ENCODE data around the gene KIF1A.

KIF1A gene

DNA sequence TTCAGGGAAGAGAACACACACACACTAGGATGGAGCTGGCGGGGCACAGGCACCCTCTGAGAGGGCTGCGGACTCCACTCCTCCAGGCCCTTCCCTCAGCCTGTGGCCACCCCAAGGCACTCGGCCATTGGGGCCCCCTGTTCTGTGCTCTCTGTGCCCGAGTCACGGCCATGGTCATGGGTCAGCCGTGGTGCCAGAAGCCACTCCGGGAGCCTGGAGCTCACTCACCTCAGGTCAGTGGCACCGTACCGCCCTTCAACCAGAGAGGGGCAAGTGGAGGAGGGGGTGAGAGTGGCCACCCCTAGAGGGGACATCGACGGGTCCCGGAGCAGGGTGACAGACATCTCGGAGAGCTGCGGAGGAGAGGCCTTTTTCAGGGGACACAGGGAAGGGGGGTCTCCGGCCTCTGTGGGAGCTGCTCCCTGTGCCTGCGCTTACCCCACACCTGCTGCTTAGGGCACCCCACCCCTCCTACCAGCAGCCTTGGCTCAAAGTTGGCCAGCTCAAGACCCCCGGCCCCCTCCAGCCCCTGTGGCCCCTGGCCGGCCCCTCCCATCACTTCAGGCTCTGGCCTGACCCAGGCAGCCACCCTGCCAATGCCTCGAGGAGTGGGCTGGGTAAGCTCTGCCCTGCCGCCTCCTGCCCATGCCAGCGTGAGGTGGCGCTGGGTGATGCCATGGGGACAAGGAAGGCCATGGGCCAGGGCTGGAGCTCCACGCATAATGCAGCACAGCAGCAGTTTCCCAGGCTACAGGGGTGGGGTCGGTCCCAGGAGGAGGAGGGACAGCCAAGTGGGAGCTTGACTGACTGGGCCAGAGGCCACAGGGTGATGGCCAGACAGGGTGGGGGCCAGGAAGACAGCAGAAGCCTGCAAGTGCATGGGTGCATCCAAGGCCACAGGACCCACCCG lies 99.1 kb downstream of the KIF1A start:
- H2AFZ ChIP-seq (ENCODE audit: low read length, unreplicated experiment), result no peak overlapping the region
- no peaks in the 10 kb centered on the region for H3K36me3 ChIP-seq (ENCODE audit: insufficient read depth, low read length)
- H3K79me2 ChIP-seq (ENCODE audit: control insufficient read depth, insufficient read depth, low read length, unreplicated experiment), result no peaks in the 10 kb centered on the region
- no peak overlapping the region for H3K27ac ChIP-seq (ENCODE audit: low read depth, low read length)
- H3K4me1 ChIP-seq (ENCODE audit: control insufficient read depth, insufficient read depth, low read length, unreplicated experiment), result no peaks in the 10 kb centered on the region
- peaks cover 17% of the 10 kb centered on the region; the same call in 1 of the 2 replicates for H3K27me3 ChIP-seq (ENCODE audit: insufficient read depth, low read length)
- H3K4me3 ChIP-seq (ENCODE audit: low read depth, low read length), result no peak overlapping the region

DNA sequence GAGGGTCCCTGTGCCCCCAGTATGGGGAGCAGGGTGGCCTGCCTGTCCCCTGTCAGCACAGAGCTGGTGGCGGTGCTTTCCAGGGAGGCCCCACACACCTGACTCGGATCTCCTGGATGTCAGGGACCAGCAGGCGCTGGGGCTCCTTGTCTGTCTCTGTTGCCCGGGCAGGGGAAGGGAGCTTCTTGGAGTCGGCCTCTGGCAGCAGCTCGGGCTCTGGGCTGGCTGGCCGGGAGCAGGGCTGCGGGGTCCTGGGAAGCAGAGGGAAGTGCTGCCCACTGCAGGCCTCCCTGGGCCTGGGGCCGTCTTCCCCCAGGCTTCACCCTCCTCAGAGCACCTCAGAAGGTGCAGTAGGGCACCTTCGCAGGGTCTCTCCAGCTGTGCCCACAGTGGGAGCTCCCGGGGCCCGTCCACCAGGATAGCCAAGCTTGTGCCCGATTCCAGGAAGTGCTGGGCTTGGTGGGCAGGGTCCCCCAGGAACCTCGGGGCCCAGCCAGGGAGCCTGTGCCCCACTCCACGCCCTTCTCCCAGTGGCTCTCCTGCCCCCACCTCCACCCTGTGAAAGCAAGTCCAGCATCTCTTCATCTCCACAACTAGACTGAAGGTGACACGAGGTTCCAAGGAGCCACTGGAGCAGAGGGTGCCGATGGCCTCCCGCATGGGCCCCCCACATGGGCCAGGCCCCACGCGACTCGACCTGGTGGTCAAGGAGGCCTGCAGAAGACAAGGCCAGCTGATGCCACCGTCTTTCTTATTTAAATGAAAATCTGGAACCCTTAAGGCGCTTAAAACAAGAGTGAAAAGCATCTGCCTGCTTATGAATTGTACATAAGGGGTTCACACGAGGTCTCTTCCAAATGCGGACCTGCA lies 100.1 kb downstream of the KIF1A start:
- Histone ChIP-seq H3K36me3 (ENCODE audit: insufficient read depth, low read length) (no peaks in the 10 kb centered on the region), H3K27me3 (ENCODE audit: insufficient read depth, low read length) (peaks cover 26% of the 10 kb centered on the region; the same call in 1 of the 2 replicates), H2AFZ (ENCODE audit: low read length, unreplicated experiment) (no peak overlapping the region), H3K4me3 (ENCODE audit: low read depth, low read length) (no peak overlapping the region), H3K79me2 (ENCODE audit: control insufficient read depth, insufficient read depth, low read length, unreplicated experiment) (no peaks in the 10 kb centered on the region), H3K4me1 (ENCODE audit: control insufficient read depth, insufficient read depth, low read length, unreplicated experiment) (no peaks in the 10 kb centered on the region), H3K27ac (ENCODE audit: low read depth, low read length) (no peak overlapping the region)

DNA sequence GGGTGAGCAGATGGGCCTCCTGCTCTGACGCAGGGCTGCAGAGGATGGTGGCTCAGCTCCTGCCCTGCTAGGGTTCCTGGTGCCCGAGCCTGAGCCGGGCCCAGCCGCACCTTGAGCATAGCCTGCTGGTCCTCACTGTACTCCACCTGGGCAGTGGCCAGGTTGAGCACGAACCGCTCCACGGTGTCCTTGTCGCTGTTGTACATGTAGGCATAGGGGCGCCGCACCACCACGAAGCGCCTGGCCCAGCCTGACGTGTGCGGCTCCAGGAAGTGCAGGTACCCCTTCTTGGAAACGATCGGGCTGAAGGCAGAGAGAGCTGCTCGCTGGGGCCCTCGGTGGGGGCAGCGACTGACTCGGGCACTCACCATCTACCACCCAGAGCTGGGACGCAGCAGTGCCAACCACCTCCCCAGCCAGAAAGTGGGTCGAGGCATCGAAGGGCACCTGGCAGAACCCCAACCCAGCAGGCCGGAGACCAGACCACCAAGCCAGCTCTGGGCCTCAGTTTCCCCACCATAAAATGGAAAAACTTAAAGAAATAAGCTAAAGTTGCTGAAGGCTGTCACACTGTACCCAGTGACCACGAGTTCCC lies 101.0 kb downstream of the KIF1A start:
- H3K27ac ChIP-seq (ENCODE audit: low read depth, low read length), result no peak overlapping the region
- H3K27me3 ChIP-seq (ENCODE audit: insufficient read depth, low read length), result peaks cover 35% of the 10 kb centered on the region; the same call in 1 of the 2 replicates
- H3K4me3 ChIP-seq (ENCODE audit: low read depth, low read length), result no peak overlapping the region
- no peaks in the 10 kb centered on the region for H3K79me2 ChIP-seq (ENCODE audit: control insufficient read depth, insufficient read depth, low read length, unreplicated experiment)
- H2AFZ ChIP-seq (ENCODE audit: low read length, unreplicated experiment), result no peak overlapping the region
- no peaks in the 10 kb centered on the region for H3K4me1 ChIP-seq (ENCODE audit: control insufficient read depth, insufficient read depth, low read length, unreplicated experiment)
- H3K36me3 ChIP-seq (ENCODE audit: insufficient read depth, low read length), result no peaks in the 10 kb centered on the region

DNA sequence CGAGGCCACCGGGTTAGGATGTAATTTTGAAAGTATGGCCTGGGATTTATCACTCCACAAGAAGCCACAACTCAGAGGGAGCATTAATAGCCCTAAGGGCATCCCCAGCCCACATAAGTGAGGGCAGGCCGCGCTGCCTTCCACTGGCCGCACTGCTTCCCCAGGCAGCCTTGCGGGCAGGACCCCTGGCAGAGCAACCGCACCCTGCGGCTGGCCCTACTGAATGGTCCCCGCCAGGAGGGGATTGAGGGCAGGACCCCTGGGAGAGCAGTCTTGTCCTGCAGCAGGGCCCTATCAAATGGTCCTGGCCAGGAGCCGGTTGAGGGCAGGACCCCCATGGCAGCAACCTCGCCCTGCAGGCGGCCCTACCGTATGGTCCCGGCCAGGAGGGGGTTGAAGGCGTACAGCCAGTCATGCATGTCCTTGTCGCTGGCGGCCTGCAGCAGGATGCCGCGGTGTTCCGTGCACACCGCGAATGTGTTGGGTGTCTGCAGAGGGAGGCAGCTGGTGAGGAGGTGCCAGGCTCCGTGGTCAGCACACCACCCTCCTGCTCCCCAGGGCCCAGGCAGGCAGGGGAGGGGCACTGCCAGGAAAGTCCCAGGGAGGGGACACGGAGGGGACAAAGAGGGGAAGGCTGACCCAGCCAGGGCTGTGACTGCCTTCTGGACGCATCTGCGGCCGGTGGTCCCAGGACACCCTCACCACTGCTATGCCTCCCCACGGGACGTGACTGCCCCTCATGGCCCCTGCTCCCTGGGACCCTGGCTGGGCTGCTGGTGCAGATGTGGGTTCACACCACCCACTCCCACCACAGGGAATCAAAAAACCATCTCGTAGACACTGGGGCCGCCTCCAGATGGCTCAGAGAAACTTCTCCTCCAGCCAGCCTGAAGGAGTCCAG lies 102.1 kb downstream of the KIF1A start:
- Histone ChIP-seq H3K79me2 (ENCODE audit: control insufficient read depth, insufficient read depth, low read length, unreplicated experiment) (no peaks in the 10 kb centered on the region), H3K27ac (ENCODE audit: low read depth, low read length) (no peak overlapping the region), H3K4me3 (ENCODE audit: low read depth, low read length) (no peak overlapping the region), H2AFZ (ENCODE audit: low read length, unreplicated experiment) (no peak overlapping the region), H3K36me3 (ENCODE audit: insufficient read depth, low read length) (no peaks in the 10 kb centered on the region), H3K27me3 (ENCODE audit: insufficient read depth, low read length) (peaks cover 35% of the 10 kb centered on the region; the same call in 1 of the 2 replicates), H3K4me1 (ENCODE audit: control insufficient read depth, insufficient read depth, low read length, unreplicated experiment) (no peaks in the 10 kb centered on the region)

DNA sequence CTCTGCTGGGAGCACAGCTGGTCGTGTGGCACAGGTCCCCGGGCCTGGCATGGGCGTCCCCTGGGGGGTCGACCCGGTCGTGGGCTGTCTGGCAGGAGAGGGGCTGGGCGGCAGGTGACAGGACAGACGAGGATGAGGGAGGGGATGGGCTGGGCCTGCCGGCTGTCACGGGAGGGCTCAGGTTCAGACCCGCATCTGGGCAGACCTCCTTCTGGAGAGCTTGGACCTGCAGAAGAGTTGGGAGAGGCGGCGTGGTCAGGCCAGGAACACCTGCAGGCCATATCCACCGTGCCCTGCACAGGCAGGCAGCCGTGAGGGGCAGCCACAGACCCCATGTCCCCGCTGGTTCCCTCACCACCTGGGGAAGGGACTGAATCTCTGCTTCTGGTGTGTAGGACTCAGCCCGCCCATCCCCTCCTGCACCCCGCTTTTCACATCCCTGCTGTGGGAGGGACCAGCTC lies 102.8 kb downstream of the KIF1A start:
- Histone ChIP-seq H3K79me2 (ENCODE audit: control insufficient read depth, insufficient read depth, low read length, unreplicated experiment) (no peaks in the 10 kb centered on the region), H3K27ac (ENCODE audit: low read depth, low read length) (no peak overlapping the region), H3K4me3 (ENCODE audit: low read depth, low read length) (no peak overlapping the region), H3K36me3 (ENCODE audit: insufficient read depth, low read length) (no peaks in the 10 kb centered on the region), H3K27me3 (ENCODE audit: insufficient read depth, low read length) (peaks cover 35% of the 10 kb centered on the region; the same call in 1 of the 2 replicates), H2AFZ (ENCODE audit: low read length, unreplicated experiment) (no peak overlapping the region), H3K4me1 (ENCODE audit: control insufficient read depth, insufficient read depth, low read length, unreplicated experiment) (no peaks in the 10 kb centered on the region)

DNA sequence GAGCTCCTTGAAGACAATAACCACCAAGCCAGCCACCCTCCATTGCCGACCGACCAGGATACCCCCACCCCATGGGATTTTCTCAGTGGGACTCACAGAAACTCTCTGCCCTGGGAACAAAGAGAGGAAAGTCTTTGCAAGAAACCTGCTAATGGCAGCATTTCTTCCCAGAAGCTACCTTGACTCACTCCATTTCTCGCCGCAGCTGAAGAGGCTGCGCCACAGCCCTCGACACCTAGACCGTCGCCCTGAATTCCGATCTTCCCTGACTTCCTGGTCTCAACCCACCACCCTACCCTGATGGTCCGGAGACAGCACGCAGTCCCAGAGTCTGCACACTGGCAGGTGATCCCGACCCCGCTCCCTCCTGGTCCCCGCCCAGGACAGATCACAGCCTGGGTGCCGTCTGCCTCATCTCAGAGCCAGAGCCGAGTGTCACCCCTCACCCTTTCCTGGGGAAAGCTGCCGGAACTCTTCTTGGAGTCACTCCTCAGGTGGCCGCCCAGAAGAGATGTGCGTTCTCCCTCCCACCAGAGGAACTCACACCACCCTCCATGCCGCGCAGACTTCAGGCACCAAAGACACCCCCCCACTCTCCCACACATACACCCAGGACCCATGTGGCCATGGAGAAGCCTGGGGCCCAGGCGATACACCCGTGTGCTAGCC lies 103.8 kb downstream of the KIF1A start:
- H3K27ac ChIP-seq (ENCODE audit: low read depth, low read length), result no peak overlapping the region
- no peaks in the 10 kb centered on the region for H3K79me2 ChIP-seq (ENCODE audit: control insufficient read depth, insufficient read depth, low read length, unreplicated experiment)
- no peak overlapping the region for H2AFZ ChIP-seq (ENCODE audit: low read length, unreplicated experiment)
- no peaks in the 10 kb centered on the region for H3K36me3 ChIP-seq (ENCODE audit: insufficient read depth, low read length)
- peaks cover 43% of the 10 kb centered on the region; the same call in 1 of the 2 replicates for H3K27me3 ChIP-seq (ENCODE audit: insufficient read depth, low read length)
- no peak overlapping the region for H3K4me3 ChIP-seq (ENCODE audit: low read depth, low read length)
- no peaks in the 10 kb centered on the region for H3K4me1 ChIP-seq (ENCODE audit: control insufficient read depth, insufficient read depth, low read length, unreplicated experiment)

DNA sequence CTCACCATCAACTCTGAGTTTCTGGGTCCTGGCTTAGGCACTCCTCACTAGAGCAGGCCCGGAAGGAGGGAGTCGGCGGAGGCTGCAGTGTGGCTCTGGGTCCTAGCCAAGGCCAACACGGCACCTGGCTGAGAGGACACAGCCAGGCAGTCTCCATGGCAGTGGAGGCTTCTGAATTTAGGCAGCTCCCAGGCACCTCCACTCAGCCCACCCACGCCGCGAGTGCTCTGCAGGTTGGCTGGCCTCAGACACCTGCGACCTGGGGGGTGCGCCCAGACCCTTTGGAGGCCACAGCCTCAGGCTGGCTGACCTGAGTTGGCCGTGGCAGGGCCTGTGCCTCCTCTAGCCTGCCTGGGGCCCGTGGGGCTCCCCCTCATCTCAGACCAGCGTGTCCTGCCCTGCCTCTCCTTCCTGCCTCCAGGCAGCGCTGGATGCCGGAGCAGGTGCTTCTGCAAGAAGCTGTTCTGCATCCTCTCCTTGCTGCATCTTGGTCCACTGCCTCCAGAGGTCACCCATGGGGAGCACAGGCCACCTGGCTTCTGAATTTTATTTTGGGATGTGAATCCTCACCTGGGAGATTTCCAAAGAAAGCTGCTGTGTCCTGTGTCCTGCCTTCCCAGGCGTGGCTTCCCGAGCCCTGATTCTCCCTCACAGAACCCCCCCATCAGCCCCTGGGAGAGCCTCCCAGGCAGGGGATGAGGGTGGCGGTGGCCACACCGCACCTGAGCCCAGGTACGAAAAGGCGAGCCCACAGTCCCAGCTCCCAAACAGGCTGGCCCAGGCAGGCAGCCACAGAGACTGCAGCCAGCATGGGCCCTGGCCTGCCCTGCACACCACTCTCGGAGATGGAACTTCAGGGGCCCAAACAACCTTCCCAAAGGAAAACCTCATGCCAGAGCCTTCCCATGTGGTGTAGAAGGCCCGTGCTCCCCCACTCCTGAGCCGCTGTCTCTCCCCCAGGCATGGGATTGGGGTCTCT lies 105.0 kb downstream of the KIF1A start:
- H3K4me3 ChIP-seq (ENCODE audit: low read depth, low read length), result no peak overlapping the region
- no peak overlapping the region for H2AFZ ChIP-seq (ENCODE audit: low read length, unreplicated experiment)
- no peaks in the 10 kb centered on the region for H3K36me3 ChIP-seq (ENCODE audit: insufficient read depth, low read length)
- H3K27me3 ChIP-seq (ENCODE audit: insufficient read depth, low read length), result peaks cover 43% of the 10 kb centered on the region
- H3K4me1 ChIP-seq (ENCODE audit: control insufficient read depth, insufficient read depth, low read length, unreplicated experiment), result no peaks in the 10 kb centered on the region
- no peaks in the 10 kb centered on the region for H3K79me2 ChIP-seq (ENCODE audit: control insufficient read depth, insufficient read depth, low read length, unreplicated experiment)
- H3K27ac ChIP-seq (ENCODE audit: low read depth, low read length), result no peak overlapping the region

DNA sequence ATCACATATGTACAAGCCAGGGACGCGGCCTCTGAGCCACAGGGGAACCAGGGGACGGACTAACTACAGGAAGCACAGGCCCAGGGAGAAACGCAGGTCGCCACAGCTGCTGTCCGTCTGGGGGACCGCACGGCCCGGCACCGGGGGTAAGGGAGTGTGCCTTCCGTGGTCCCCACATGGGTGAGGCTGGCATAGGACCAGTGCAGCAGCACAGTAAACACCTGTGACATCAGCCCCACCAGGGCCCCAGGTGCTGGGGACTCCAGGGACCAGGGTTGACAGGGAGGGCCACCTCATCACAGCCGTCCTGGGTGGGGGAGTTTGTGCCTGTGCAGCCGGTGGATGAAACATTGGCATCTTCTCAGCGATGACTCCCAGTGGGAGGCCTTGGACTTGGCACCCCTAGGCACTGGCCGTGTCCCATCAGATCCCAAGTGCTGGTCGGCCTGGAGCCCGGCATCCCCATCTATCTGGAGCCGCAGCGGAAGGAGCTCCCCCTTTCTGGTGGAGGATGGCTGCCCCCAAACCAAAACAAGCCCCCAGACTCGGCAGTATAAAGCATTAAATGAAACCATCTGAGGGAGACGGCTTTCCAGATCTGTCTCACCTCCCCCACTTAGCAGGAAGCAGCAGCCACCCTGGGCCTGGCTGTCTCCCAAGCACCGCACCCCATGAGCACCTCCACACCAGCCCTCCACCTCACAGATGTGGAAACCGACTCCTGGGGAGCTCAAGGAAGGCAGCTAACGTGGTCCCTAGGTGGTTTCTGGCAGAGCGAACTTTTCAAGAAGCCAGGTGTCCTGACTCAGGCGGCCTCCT lies 105.9 kb downstream of the KIF1A start:
- no peak overlapping the region for H3K4me3 ChIP-seq (ENCODE audit: low read depth, low read length)
- H3K79me2 ChIP-seq (ENCODE audit: control insufficient read depth, insufficient read depth, low read length, unreplicated experiment), result no peaks in the 10 kb centered on the region
- H2AFZ ChIP-seq (ENCODE audit: low read length, unreplicated experiment), result no peak overlapping the region
- peaks cover 48% of the 10 kb centered on the region for H3K27me3 ChIP-seq (ENCODE audit: insufficient read depth, low read length)
- no peaks in the 10 kb centered on the region for H3K4me1 ChIP-seq (ENCODE audit: control insufficient read depth, insufficient read depth, low read length, unreplicated experiment)
- no peaks in the 10 kb centered on the region for H3K36me3 ChIP-seq (ENCODE audit: insufficient read depth, low read length)
- H3K27ac ChIP-seq (ENCODE audit: low read depth, low read length), result no peak overlapping the region

All from ACC112 (cell line).